HG02840 (cell line): ENCODE data around the gene MYZAP.
"Not testable (repeated sequence)": the region's sequence is repeated elsewhere in the genome, so short reads cannot be mapped to it uniquely, and the experiment has no call there.

Source experiments
- ATAC-seq: cut with Tn5 transposase; IDR thresholded peaks from one replicate; pipeline ENCODE4 v1.9.1; 2021; ENCODE audit warnings: mild to moderate bottlenecking, moderate library complexity, moderate number of reproducible peaks; ENCODE audit not compliant: unreplicated experiment, low FRiP score

The MYZAP gene

DNA sequence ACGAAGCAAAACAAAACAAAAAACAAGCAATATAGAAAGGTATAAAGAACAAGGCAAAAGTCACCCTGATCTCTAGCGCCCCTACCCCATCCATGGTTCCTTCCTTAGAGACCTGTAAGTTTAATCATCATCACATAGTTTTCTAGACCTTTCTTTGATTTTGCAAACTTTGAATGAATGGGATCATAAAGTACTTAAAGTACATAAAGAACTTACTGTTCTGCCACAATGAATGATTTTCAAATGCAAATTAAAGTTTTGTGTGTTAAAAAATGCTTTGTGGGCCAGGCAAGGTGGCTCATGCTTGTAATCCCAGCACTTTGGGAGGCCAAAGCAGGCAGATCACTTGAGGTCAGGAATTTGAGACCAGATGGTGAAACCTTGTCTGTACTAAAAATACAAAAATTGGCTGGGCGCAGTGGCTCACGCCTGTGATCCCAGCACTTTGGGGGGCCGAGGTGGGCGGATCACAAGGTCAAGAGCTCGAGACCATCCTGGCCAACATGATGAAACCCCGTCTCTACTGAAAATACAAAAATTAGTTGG, 24.3 kb downstream of the MYZAP start:
- ATAC-seq, result not testable (repeated sequence)

GRCh38 chr15:57618325-57618724, 26.6 kb downstream of the MYZAP start:
- ATAC-seq, result no peak

- no peak for ATAC-seq
These were observed 28.0 kb downstream of the MYZAP start for GRCh38 chr15:57619746-57620145.

DNA sequence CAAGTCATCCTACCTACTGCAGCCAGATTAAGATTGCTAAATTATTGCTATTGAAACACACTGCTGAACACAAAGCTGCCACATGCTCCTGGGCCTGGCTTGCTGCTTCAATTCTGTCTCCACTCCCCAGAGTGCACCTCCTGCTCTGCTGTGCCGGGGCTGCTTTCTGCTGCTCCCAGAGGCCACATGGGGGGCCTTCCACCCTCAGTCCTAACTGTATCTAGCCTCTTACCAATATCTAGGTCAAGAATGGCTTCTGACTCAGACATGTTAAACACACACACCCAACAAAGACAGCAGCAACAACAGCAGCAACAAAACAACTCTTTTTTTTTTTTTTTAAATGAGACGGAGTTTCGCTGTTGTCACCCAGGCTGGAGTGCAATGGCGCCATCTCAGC, 33.0 kb downstream of the MYZAP start:
- no peak for ATAC-seq

DNA sequence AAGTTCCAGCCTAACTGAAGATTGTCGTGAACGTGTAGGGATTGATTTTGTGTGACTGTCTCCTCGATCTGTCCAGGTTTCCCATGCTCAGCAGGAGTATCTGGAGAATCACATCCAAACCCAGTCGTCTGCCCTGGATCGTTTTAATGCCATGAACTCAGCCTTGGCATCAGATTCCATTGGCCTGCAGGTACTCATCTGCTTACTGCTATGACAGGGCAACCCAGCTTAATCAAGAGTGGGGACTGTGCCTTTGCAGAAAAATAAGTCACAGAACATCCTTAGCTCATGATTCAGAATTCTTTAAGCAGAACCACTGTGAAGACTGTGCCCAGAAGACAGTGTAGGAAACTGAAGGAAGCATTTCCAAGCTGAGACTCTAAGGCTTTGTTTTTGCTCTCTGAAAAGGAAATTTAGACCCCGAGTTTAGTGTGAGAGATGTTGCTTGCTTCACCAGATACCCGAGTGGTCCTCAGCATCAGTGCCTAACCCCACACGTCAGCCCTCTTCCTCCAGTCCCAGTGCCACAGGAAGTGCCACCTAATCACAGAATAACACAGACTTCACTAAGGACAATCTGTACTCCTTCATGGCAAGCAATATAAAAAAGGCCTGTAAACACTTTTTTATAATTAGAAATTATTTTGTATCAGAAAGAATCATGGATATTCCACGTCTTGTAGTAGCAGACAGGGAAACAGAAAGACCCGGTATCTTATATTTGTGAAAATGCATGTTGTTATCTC, 34.2 kb downstream of the MYZAP start:
- no peak for ATAC-seq

DNA sequence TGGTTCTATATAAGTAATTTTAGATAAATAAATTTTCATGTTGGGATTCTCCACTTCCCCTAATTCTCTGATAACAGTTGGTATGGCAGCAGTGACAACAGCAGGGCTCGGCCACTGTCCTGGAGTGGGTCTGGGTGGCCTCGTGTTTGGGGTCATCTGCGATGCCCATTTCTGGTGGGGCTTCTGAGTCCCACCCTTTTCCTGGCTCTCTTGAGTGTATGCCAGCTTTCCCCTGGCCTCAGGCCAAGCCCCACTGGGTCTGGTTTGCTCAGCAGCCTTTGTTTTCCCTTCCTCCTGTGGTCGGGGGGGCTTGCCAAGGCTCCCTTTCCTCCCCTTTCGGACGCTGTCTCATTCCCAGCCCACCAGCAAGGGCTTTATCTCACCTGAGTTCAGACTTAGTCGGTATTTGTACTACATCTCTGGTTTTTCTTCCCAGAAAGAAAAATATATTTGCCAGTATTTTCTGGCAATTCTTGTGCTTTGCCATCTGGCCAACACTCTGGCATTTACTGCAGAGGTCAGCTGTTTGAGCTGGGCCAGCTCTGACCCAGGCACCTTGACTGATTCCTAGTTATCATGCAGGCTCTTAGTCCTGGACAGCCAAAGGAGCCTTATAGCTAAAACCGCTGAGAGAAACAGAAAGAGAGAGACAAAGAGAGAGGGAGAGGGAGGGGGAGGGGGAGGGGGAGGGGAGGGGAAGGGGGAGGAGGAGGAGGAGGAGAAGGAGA, 35.2 kb downstream of the MYZAP start:
- ATAC-seq, result no peak

- no peak for ATAC-seq
These were observed 39.8 kb downstream of the MYZAP start for GRCh38 chr15:57631386-57632110.

DNA sequence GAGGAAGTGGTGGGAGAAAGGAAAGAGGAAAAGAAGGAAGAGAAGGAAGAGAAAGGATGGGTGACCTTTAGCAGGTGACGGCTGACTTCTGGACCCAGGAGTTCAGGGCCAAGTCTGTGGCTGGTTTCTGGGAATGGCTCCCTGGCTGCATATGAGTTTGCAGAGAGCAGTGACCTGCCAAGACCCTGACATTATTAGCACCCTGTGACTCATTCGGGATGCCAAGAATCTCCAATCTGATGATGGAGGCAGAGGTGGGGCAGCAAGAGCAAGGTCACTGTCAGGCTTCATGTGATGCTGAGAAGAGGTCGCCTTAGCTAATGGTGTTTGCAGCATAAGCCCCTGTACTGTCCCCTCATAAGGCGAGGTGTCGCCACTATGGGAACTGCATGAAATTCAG, 42.6 kb downstream of the MYZAP start:
- no peak for ATAC-seq

DNA sequence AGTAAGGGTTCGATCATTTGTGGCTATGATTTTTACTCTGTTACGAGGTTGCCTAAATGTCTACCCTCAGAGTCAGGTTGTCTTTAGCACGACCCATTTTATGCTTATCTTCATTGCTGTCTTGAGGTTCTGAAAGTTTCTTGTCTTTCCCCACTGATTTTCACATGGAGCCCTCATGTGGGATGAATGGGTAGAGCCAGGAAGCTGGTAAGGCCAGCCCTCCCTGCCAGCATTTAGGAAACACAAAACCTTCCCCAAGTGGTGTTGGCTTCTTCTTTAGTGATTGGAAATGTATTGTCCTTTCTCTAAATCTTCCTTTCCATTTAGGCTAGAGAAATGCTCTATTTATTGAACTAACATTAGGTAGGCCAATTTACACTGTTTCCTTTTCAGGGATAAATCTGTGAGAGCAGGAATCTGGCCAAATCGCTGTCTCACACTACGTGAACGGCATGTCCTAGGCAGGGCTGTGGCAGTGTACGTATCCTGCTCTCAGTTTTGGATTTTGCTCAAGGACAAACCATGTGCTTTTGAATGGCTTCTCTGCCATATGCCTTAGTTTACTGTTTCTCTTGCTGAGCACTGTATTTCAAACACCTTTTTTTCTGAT, 43.7 kb downstream of the MYZAP start:
- ATAC-seq, result no peak

- ATAC-seq, result no peak
These were observed 46.1 kb downstream of the MYZAP start for GRCh38 chr15:57637846-57638245.

DNA sequence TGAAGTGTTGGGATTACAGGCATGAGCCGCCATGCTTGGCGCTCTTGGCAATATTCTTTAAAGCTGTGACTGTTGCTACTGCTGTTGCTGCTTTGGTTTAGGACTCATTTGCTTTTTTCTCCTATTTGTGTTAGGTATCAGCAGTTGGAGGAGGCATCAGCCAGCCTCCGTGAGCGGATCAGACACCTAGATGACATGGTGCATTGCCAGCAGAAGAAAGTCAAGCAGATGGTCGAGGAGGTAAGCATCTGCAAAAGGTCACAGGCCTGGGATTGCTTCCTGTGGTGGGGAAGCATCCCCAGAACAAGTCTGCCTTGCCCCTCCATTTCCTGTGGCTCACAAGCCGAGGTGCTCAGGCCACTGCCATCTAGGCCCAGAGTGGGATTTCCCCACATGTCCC, 47.6 kb downstream of the MYZAP start:
- ATAC-seq, result no peak

- no peak for ATAC-seq
These were observed 49.4 kb downstream of the MYZAP start for GRCh38 chr15:57640930-57641682.

DNA sequence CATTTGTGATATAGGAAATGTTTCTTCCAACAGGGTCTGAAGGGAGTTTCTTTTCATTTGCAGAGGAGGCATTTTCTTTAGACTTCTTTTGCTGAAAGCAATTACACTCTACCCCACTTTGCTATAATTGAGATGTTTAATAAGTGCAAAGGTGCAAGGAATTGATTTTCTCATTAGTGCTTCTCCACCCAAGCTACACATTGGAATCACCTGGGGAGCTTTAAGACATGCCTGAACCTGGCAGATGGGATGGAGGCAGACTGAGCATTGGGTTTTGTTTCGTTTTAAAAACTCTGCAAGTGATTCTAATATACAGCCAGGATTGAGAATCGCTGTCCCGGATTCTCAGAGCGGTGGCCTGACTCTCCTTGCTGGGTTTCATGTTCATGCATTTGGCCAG, 52.1 kb downstream of the MYZAP start:
- no peak for ATAC-seq

GRCh38 chr15:57646087-57646486, 54.4 kb downstream of the MYZAP start:
- no peak for ATAC-seq

DNA sequence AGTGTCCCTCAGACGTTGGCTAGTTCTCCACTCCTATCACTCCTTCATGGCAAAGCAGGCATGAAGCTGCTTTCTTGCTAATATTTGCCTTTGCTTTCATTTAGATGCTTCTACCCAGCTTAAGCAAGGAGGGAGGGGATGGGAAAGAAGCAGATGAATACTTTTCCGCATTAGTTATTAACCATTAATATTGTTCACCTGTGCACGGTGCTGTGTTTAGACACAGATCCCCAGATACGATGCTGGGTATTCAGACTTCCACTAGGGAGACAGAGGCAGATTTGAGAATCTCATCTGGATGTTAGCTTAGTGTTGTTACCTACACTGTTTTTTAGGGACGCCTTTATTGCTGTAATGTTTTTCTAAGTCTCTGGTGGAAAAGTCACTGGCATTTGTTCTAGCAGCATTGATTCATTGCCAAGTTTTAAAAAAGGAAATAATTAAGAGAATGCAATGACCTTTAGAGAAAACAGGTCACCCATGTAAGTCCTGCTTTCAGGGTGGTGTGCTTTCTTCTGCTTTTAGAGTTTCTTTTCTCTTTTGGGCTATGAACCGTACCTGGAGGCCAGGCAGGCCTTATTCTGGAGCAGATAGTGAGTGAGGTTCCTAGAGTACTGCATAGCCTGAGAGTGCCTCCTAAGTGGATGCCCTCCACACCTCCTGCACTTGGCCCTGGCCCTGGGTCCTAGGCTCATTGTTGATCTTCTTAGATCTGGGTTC, 55.5 kb downstream of the MYZAP start:
- no peak for ATAC-seq

DNA sequence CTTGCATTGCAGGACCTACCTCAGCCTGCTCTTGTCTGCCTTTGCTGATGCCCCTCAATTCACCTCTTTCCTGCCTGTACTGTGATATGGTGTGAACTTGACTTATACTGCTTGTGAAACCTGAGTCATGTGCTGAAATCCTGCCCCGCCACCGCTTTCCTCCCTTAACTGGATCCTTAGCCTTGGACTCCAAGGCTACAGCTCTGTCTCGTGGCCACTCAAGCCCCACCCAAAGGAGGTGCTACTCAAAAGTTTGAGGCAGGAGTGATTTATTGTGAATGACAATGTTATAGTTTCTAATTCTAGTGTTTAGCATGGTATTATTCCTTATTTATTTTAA, 56.1 kb downstream of the MYZAP start:
- no peak for ATAC-seq

DNA sequence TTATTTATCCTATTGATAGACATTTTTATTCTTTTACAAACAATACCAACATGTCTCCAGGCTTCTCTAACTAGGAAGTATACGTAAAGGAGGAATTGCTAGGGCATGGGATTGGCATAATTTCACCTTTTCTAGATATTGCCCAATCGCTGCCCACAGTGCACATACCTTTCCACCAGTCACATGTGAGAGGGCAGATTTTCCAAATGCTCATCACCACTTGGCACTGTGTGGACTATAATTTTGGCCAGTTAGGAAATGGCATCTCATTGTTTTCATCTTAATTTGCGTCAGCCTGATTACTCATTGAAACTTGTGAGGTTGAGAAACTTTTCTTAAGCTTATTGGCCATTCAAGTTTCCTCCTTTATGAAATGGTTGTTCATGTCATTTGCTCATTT, 57.4 kb downstream of the MYZAP start:
- ATAC-seq, result no peak

GRCh38 chr15:57651445-57651844, 59.7 kb downstream of the MYZAP start:
- ATAC-seq, result no peak

DNA sequence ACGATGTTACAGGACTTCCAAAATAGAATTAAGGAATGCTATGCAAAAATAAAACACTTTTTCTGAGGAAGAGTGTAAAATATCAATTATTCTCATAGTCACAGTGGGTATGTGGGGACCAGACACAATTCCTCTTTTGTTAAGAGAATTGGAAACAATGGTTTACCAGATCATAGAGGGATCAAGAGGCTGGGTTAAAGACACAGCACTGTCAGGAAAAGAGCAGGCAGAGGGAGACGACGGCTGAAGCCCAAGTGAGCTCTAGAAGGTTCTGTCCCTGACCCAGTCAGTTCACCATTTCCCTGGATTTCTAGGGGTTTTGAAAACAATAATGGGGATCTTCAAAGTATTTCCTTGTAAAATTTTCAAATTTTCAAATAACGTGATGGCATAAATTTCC, 60.8 kb downstream of the MYZAP start:
- ATAC-seq, result no peak
